Measurements from ENCODE around the gene EYS. TPM values are rescaled to one million over a fixed set of nuclear protein-coding genes. Genes with fewer than 3 reads are reported as not detected.

The EYS gene
- total and polyA plus RNA-seq, 3 experiments from 2014 or later, result not detected

DNA sequence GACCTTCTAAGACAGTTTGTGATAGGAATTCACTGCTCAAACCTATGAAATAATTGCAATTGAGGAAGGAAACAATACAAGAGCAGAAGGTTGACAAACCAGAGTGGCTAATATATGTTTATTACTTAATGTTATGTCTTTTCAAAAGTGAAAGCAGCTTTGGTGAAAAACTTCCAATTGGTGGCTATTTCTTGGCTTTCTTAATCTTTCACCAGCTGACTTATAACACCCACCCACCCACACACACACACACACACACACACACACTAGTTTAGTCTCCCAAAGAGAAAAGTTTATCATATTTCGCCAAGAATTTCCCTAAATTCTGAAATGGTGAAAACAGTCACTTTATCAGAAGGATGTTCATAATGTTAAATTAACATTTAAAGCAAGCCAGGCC, 583.5 kb downstream of the EYS start:
- Histone ChIP-seq H3K27me3 (ENCODE audit: insufficient read depth, low read length, poor library complexity, severe bottlenecking) (no peaks in the 10 kb centered on the region), H3K4me3 (ENCODE audit: low read length) (no peak overlapping the region), H3K27ac (ENCODE audit: low read depth, low read length) (no peak overlapping the region), H3K4me1 (ENCODE audit: insufficient read depth, low read length) (no peaks in the 10 kb centered on the region), H3K9me3 (ENCODE audit: low read length) (no peaks in the 10 kb centered on the region), H3K36me3 (ENCODE audit: insufficient read depth, low read length) (no peaks in the 10 kb centered on the region)
- H3K36me3 Mint-ChIP-seq, result no peaks in the 10 kb centered on the region
- no peak overlapping the region for H3K4me3 Mint-ChIP-seq
- H3K27me3 Mint-ChIP-seq, result no peaks in the 10 kb centered on the region
- ChIA-PET POLR2A (no interaction called here), CTCF (no interaction called here)
- H3K27ac Mint-ChIP-seq, result no peak overlapping the region
- H3K9me3 Mint-ChIP-seq, result peaks cover 2 to 25% (median 12%) of the 10 kb centered on the region in 5 donors
- DNase-seq, result no peak
- no peaks in the 10 kb centered on the region for H3K4me1 Mint-ChIP-seq

DNA sequence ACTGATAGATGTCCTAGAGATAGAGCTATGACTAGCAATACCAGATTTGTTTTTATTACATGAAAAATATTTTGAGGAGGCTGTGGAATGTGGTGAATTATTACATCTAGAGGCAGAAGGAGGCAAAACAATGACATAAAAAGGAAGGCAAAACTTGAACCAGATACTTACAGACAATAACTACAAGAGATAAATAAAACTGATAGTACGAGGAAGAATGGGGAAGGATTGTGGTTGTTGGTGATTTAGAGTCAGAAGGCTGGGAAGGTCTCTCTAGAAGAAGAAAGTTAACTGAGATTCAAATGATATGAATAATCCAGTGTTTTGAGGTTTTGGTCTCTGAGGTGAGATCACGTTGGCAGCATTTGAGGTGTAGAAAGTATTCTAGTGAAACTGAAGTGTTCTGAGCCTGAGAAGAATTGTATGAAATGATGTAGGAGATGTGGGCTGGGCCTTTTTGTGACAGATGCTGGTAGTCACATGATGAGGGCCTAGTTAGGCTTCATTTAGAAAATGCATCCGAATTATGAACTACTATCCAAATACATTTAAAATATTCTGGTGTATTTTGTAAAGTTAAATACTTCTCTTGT, 589.1 kb downstream of the EYS start:
- H3K4me1 Mint-ChIP-seq, result no peaks in the 10 kb centered on the region
- H3K36me3 ChIP-seq (ENCODE audit: insufficient read depth, low read length), result no peaks in the 10 kb centered on the region
- CTCF ChIA-PET, result no interaction called here
- no peak for DNase-seq
- no peaks in the 10 kb centered on the region for H3K9me3 ChIP-seq (ENCODE audit: low read length)
- POLR2A ChIA-PET, result no interaction called here
- no peak overlapping the region for H3K27ac ChIP-seq (ENCODE audit: low read depth, low read length)
- H3K4me3 ChIP-seq (ENCODE audit: low read length), result no peak overlapping the region
- peaks cover 6 to 23% (median 12%) of the 10 kb centered on the region in 5 donors for H3K9me3 Mint-ChIP-seq
- H3K4me3 Mint-ChIP-seq, result no peak overlapping the region
- no peaks in the 10 kb centered on the region for H3K27me3 ChIP-seq (ENCODE audit: insufficient read depth, low read length, poor library complexity, severe bottlenecking)
- no peaks in the 10 kb centered on the region for H3K36me3 Mint-ChIP-seq
- H3K27me3 Mint-ChIP-seq, result no peaks in the 10 kb centered on the region
- no peak overlapping the region for H3K27ac Mint-ChIP-seq
- no peaks in the 10 kb centered on the region for H3K4me1 ChIP-seq (ENCODE audit: insufficient read depth, low read length)

DNA sequence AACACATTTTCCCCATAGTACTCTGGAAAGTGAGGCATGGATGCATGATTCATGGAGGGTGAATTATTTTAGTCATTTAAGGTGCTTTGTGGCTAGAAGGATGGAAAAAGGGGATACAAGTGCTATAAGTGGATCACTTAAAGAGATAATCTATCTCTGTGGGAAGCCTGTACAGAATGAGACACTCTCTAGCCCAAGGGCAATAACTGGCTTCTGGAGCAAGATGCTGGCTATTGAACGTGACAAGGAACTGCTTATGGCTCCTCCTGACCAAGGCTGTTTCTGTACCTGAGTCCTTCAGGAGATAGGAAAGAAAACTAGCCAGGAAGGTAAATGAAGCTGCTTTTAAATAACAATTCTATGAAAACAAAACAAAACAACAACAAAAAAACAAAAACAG, 590.7 kb downstream of the EYS start:
- Histone ChIP-seq H3K4me1 (ENCODE audit: insufficient read depth, low read length) (no peaks in the 10 kb centered on the region), H3K27me3 (ENCODE audit: insufficient read depth, low read length, poor library complexity, severe bottlenecking) (no peaks in the 10 kb centered on the region), H3K36me3 (ENCODE audit: insufficient read depth, low read length) (no peaks in the 10 kb centered on the region), H3K27ac (ENCODE audit: low read depth, low read length) (no peak overlapping the region), H3K9me3 (ENCODE audit: low read length) (no peaks in the 10 kb centered on the region), H3K4me3 (ENCODE audit: low read length) (no peak overlapping the region)
- CTCF ChIA-PET, result interaction anchor here (0.7 kb wide), 1 partner anchor 642 kb away, joined by 3 read pairs; no protein-coding TSS in a partner anchor
- Mint-ChIP-seq H3K27ac (no peak overlapping the region), H3K4me1 (no peaks in the 10 kb centered on the region), H3K36me3 (no peaks in the 10 kb centered on the region), H3K4me3 (no peak overlapping the region), H3K9me3 (peaks cover 6 to 28% (median 12%) of the 10 kb centered on the region in 5 donors), H3K27me3 (no peaks in the 10 kb centered on the region)
- POLR2A ChIA-PET, result no interaction called here
- DNase-seq, result no peak

DNA sequence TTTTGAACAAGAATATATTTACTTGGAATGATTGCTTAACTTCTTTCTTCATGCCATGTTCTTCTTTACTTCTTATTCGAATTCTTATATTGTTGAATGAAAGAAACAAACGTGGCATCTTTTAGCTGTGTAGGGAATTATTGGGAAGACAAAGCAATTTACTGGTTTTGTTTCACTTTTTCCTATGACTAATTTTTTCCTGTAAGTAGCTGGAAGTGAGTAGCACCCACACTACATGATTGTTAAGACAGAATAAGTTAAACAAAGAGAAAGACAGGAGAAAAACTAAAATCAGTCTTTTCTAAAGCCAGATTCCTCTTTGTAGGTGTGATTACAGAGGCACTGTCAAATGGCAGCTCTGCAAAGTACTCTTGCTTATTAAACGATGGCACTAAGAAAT, 593.4 kb downstream of the EYS start:
- Mint-ChIP-seq H3K9me3 (peaks cover 2 to 31% (median 8%) of the 10 kb centered on the region in 5 donors), H3K4me1 (no peaks in the 10 kb centered on the region), H3K36me3 (no peaks in the 10 kb centered on the region), H3K4me3 (no peak overlapping the region), H3K27ac (no peak overlapping the region), H3K27me3 (no peaks in the 10 kb centered on the region)
- ChIA-PET CTCF (no interaction called here), POLR2A (no interaction called here)
- no peaks in the 10 kb centered on the region for H3K4me1 ChIP-seq (ENCODE audit: insufficient read depth, low read length)
- H3K27ac ChIP-seq (ENCODE audit: low read depth, low read length), result no peak overlapping the region
- H3K27me3 ChIP-seq (ENCODE audit: insufficient read depth, low read length, poor library complexity, severe bottlenecking), result no peaks in the 10 kb centered on the region
- no peaks in the 10 kb centered on the region for H3K9me3 ChIP-seq (ENCODE audit: low read length)
- no peaks in the 10 kb centered on the region for H3K36me3 ChIP-seq (ENCODE audit: insufficient read depth, low read length)
- DNase-seq, result no peak
- H3K4me3 ChIP-seq (ENCODE audit: low read length), result no peak overlapping the region

DNA sequence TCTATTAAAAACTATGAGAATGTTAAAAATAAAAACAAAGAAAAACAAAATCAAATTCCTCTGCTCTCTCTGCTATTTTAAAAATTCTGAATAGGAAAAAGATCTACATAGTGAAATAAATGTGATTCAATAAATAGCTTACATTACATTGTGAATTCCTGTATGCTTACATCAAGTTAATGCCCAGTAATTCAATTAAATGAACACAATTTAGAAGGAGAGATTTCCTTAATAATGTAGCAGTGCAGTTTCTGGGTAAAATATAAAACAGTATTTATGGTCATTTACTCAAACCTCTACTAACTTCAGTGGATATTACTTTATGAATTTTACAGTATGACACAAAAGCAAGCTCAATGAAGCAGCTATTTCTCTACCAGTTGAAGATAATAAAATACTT, 594.6 kb downstream of the EYS start:
- H3K27ac ChIP-seq (ENCODE audit: low read depth, low read length), result no peak overlapping the region
- Mint-ChIP-seq H3K4me1 (no peaks in the 10 kb centered on the region), H3K27me3 (no peaks in the 10 kb centered on the region), H3K27ac (no peak overlapping the region), H3K9me3 (peaks cover 3 to 36% (median 11%) of the 10 kb centered on the region in 5 donors), H3K36me3 (no peaks in the 10 kb centered on the region), H3K4me3 (no peak overlapping the region)
- H3K27me3 ChIP-seq (ENCODE audit: insufficient read depth, low read length, poor library complexity, severe bottlenecking), result no peaks in the 10 kb centered on the region
- CTCF ChIA-PET, result no interaction called here
- no peaks in the 10 kb centered on the region for H3K4me1 ChIP-seq (ENCODE audit: insufficient read depth, low read length)
- no peaks in the 10 kb centered on the region for H3K9me3 ChIP-seq (ENCODE audit: low read length)
- POLR2A ChIA-PET, result no interaction called here
- H3K36me3 ChIP-seq (ENCODE audit: insufficient read depth, low read length), result no peaks in the 10 kb centered on the region
- no peak for DNase-seq
- no peak overlapping the region for H3K4me3 ChIP-seq (ENCODE audit: low read length)

DNA sequence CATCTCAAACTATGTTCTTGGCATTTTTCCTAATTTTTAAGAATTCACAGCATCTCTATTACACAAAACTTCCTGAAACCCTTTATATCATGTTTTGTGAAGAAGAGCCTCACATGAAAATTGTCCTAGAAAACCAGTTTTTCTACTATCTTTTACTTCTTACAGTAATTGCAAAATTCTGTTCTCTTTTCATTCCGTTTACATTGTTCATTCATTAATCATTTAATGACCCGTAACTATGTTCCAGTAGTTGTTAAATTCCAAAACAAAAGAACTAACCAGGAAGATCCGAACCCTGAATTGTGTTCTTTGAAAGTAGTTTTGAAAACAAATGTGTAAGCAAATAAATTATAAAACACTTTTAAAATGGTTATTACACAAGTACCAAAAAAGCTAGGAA, 597.0 kb downstream of the EYS start:
- no peak overlapping the region for H3K4me3 Mint-ChIP-seq
- Histone ChIP-seq H3K4me3 (ENCODE audit: low read length) (no peak overlapping the region), H3K9me3 (ENCODE audit: low read length) (no peaks in the 10 kb centered on the region), H3K4me1 (ENCODE audit: insufficient read depth, low read length) (no peaks in the 10 kb centered on the region), H3K27me3 (ENCODE audit: insufficient read depth, low read length, poor library complexity, severe bottlenecking) (no peaks in the 10 kb centered on the region), H3K27ac (ENCODE audit: low read depth, low read length) (no peak overlapping the region), H3K36me3 (ENCODE audit: insufficient read depth, low read length) (no peaks in the 10 kb centered on the region)
- DNase-seq, result no peak
- H3K36me3 Mint-ChIP-seq, result peaks cover 0 to 2% (median 0%) of the 10 kb centered on the region in 3 donors
- no peaks in the 10 kb centered on the region for H3K27me3 Mint-ChIP-seq
- ChIA-PET CTCF (no interaction called here), POLR2A (no interaction called here)
- no peak overlapping the region for H3K27ac Mint-ChIP-seq
- H3K9me3 Mint-ChIP-seq, result peaks cover 0 to 36% (median 9%) of the 10 kb centered on the region in 5 donors
- no peaks in the 10 kb centered on the region for H3K4me1 Mint-ChIP-seq

DNA sequence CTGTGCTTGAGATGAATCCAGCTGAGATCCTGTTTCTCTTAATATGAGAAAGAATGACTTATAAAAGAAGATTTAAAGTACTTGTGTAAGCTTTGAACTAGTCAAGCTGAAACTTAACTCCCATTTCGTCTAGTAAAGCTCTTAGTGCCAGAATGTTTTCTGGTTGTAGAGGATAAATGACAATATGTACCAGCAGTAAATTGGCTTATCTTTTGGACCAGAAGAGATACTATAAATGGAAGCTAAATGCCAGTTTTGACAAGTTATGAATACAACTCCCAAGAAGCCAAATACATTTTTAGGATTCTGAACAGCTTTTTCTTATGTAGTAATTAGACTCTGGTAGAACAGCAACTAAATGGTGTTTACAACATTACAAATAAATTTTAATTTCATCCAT, 608.7 kb downstream of the EYS start:
- Histone ChIP-seq H3K9me3 (ENCODE audit: low read length) (no peaks in the 10 kb centered on the region), H3K4me1 (ENCODE audit: insufficient read depth, low read length) (no peaks in the 10 kb centered on the region), H3K36me3 (ENCODE audit: insufficient read depth, low read length) (no peaks in the 10 kb centered on the region), H3K27ac (ENCODE audit: low read depth, low read length) (no peak overlapping the region), H3K27me3 (ENCODE audit: insufficient read depth, low read length, poor library complexity, severe bottlenecking) (no peaks in the 10 kb centered on the region), H3K4me3 (ENCODE audit: low read length) (no peak overlapping the region)
- CTCF ChIA-PET, result no interaction called here
- Mint-ChIP-seq H3K27ac (no peak overlapping the region), H3K4me3 (no peak overlapping the region), H3K9me3 (peaks cover 2 to 39% (median 6%) of the 10 kb centered on the region in 5 donors), H3K4me1 (no peaks in the 10 kb centered on the region), H3K27me3 (peaks cover 0 to 2% of the 10 kb centered on the region in 2 donors), H3K36me3 (no peaks in the 10 kb centered on the region)
- POLR2A ChIA-PET, result no interaction called here
- DNase-seq, result no peak

DNA sequence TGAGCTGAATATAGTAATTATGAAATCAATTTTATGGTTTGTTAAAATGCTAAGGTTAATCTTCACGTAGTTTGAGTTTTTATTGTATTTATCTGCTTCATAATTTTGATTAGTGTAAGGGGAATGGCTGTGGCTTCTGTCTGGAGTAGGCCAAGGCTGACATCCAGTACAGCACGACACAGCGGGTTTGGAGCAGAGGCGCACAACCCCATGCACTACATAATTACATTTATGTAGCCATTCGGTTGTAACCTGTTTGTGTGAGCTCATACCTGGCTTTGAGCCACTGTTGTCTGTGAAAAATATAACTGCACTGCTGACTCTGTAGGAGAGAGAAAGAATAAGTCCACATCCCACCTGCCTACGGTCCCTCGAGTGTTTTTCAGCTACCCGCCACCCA, 615.5 kb downstream of the EYS start:
- Histone ChIP-seq H3K27me3 (ENCODE audit: insufficient read depth, low read length, poor library complexity, severe bottlenecking) (no peaks in the 10 kb centered on the region), H3K27ac (ENCODE audit: low read depth, low read length) (no peak overlapping the region), H3K9me3 (ENCODE audit: low read length) (peaks cover 7% of the 10 kb centered on the region), H3K4me1 (ENCODE audit: insufficient read depth, low read length) (no peaks in the 10 kb centered on the region), H3K36me3 (ENCODE audit: insufficient read depth, low read length) (no peaks in the 10 kb centered on the region), H3K4me3 (ENCODE audit: low read length) (no peak overlapping the region)
- Mint-ChIP-seq H3K36me3 (no peaks in the 10 kb centered on the region), H3K4me3 (no peak overlapping the region), H3K27me3 (peaks cover 0 to 2% of the 10 kb centered on the region in 2 donors), H3K4me1 (no peaks in the 10 kb centered on the region), H3K9me3 (peaks cover 2 to 26% (median 11%) of the 10 kb centered on the region in 5 donors), H3K27ac (no peak overlapping the region)
- ChIA-PET CTCF (no interaction called here), POLR2A (no interaction called here)
- DNase-seq, result no peak

DNA sequence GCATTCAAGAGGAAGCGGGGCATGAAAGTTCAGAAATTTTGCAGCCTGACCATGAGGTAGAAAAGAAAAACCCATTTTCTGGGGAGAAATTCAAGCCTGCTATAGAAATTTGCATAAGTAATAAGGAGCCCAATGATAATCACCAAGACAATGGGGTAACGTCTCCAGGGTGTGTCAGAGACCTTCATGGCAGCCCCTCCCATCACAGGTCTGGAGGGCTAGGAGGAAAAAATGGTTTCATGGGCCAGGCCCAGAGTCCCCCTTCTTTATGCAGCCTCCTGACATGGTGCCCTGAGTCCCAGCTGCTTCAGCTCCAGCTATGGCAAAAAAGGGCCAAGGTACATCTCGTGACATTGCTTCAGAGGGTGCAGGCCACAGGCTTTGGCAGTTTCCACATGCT, 618.5 kb downstream of the EYS start:
- peaks cover 4 to 22% (median 10%) of the 10 kb centered on the region in 5 donors for H3K9me3 Mint-ChIP-seq
- no peak overlapping the region for H3K27ac ChIP-seq (ENCODE audit: low read depth, low read length)
- no peaks in the 10 kb centered on the region for H3K36me3 ChIP-seq (ENCODE audit: insufficient read depth, low read length)
- no peaks in the 10 kb centered on the region for H3K27me3 Mint-ChIP-seq
- no peak overlapping the region for H3K27ac Mint-ChIP-seq
- no peaks in the 10 kb centered on the region for H3K27me3 ChIP-seq (ENCODE audit: insufficient read depth, low read length, poor library complexity, severe bottlenecking)
- H3K4me3 ChIP-seq (ENCODE audit: low read length), result no peak overlapping the region
- H3K36me3 Mint-ChIP-seq, result no peaks in the 10 kb centered on the region
- no peak for DNase-seq
- H3K4me1 ChIP-seq (ENCODE audit: insufficient read depth, low read length), result no peaks in the 10 kb centered on the region
- POLR2A ChIA-PET, result no interaction called here
- CTCF ChIA-PET, result no interaction called here
- H3K4me1 Mint-ChIP-seq, result no peaks in the 10 kb centered on the region
- H3K9me3 ChIP-seq (ENCODE audit: low read length), result peaks cover 7% of the 10 kb centered on the region
- no peak overlapping the region for H3K4me3 Mint-ChIP-seq

All from CD8-positive, alpha-beta memory T cell (primary cell).